22Rv1 (cell line): ENCODE data around the gene ATP1A1.

ENCODE experiments used
- CTCF ChIP-seq: fragments of 450-650 bp; IDR thresholded peaks from 2 replicates; pipeline ENCODE4 v1.5.1; 2017; ENCODE audit warnings: mild to moderate bottlenecking
- ZFX ChIP-seq: fragments of 450-650 bp; IDR thresholded peaks from 2 replicates; pipeline ENCODE4 v1.6.1; 2017; ENCODE audit warnings: antibody characterized with exemption, borderline replicate concordance

GRCh38 chr1:116425987-116426386 is 52.9 kb downstream of the ATP1A1 start:
- TF ChIP-seq CTCF: no peak
- no peak for TF ChIP-seq ZFX
